IMR-90 (cell line): ENCODE data around the gene KLRF2. TPM values are rescaled to one million over a fixed set of nuclear protein-coding genes. Genes with fewer than 3 reads are reported as not detected.
A peak's percentile ranks its signal among the peaks of the same experiment; 100 is the strongest.

Source experiments
- ATAC-seq: fragments of 200-7000 bp; cut with Tn5 transposase; 2 replicates; pipeline ENCODE4 v1.9.1; 2020; ENCODE audit warnings: low read depth, mild to moderate bottlenecking, moderate library complexity
- BruUV-seq: library from RNA; stranded (reverse); fragments of 400-500 nt; replicated peaks from 2 replicates; lab custom pipeline; 2021; lab: Mats Ljungman, UMichigan
- CTCF ChIA-PET: fragments of 300-600 bp; formaldehyde crosslinking; extraction: SDS; loops from one replicate; lab custom pipeline; 2021; ENCODE audit warnings: antibody characterized with exemption; lab: Yijun Ruan, JAX
- POLR2A ChIA-PET: fragments of 300-600 bp; sonication (Branson Sonifier 250); formaldehyde crosslinking; loops from one replicate; lab custom pipeline; 2022; ENCODE audit warnings: antibody characterized with exemption; ENCODE audit not compliant: unreplicated experiment; lab: Charles Lee
- DNase-seq: peaks from one replicate; pipeline ENCODE4 v3.0.0; 2013
- H2AFZ ChIP-seq: replicated peaks from 2 replicates; pipeline ENCODE3; 2013; ENCODE audit warnings: low read length, mild to moderate bottlenecking; ENCODE audit not compliant: poor library complexity
- H2AK5ac ChIP-seq: 2 replicates; pipeline ENCODE4 v1.6.1; 2013; ENCODE audit warnings: low read depth, low read length, inconsistent platforms
- H2AK9ac ChIP-seq: replicated peaks from 2 replicates; pipeline ENCODE3; 2013; ENCODE audit warnings: mild to moderate bottlenecking, low read depth, low read length, moderate library complexity; ENCODE audit not compliant: poor library complexity
- H2BK120ac ChIP-seq: 2 replicates; pipeline ENCODE4 v1.6.1; 2013; ENCODE audit warnings: low read depth, low read length, inconsistent platforms
- H2BK15ac ChIP-seq: 3 replicates; pipeline ENCODE4 v1.6.1; 2013; ENCODE audit warnings: low read depth, low read length, inconsistent platforms
- H2BK20ac ChIP-seq: 2 replicates; pipeline ENCODE4 v1.6.1; 2013; ENCODE audit warnings: low read depth, mild to moderate bottlenecking, inconsistent platforms, low read length, moderate library complexity
- H2BK5ac ChIP-seq: 2 replicates; pipeline ENCODE4 v1.6.1; 2013; ENCODE audit warnings: mild to moderate bottlenecking, low read depth, low read length, inconsistent platforms; ENCODE audit not compliant: poor library complexity, severe bottlenecking
- H3K14ac ChIP-seq: replicated peaks from 2 replicates; pipeline ENCODE4 v1.6.1; 2013; ENCODE audit warnings: low read depth, low read length, inconsistent platforms
- H3K18ac ChIP-seq: 2 replicates; pipeline ENCODE4 v1.6.1; 2013; ENCODE audit warnings: low read depth, low read length, control low read depth
- H3K23ac ChIP-seq: 2 replicates; pipeline ENCODE4 v1.6.1; 2013; ENCODE audit warnings: low read depth, low read length, inconsistent platforms
- H3K27ac ChIP-seq: 2 replicates; pipeline ENCODE4 v1.5.1; 2013; ENCODE audit warnings: mild to moderate bottlenecking, control low read depth, low read length; ENCODE audit not compliant: insufficient read depth
- H3K27me3 ChIP-seq: 2 replicates; pipeline ENCODE4 v1.6.1; 2013; ENCODE audit warnings: low read length; ENCODE audit not compliant: control insufficient read depth, insufficient read depth
- H3K36me3 ChIP-seq: 2 replicates; pipeline ENCODE4 v1.6.1; 2013; ENCODE audit warnings: low read length, mixed read lengths; ENCODE audit not compliant: control insufficient read depth, insufficient read depth
- H3K4ac ChIP-seq: 2 replicates; pipeline ENCODE4 v1.6.1; 2013; ENCODE audit warnings: low read depth, low read length, inconsistent platforms
- H3K4me1 ChIP-seq: 2 replicates; pipeline ENCODE4 v1.6.1; 2013; ENCODE audit warnings: low read length, mixed read lengths; ENCODE audit not compliant: control insufficient read depth, insufficient read depth
- H3K4me2 ChIP-seq: 2 replicates; pipeline ENCODE4 v1.6.1; 2013; ENCODE audit warnings: low read depth, mild to moderate bottlenecking, control low read depth, low read length, moderate library complexity
- H3K4me3 ChIP-seq: 2 replicates; pipeline ENCODE4 v1.5.1; 2013; ENCODE audit warnings: low read depth, mild to moderate bottlenecking, control low read depth, low read length, moderate library complexity; ENCODE audit not compliant: insufficient read depth
- H3K56ac ChIP-seq: 2 replicates; pipeline ENCODE4 v1.6.1; 2013; ENCODE audit warnings: low read length, inconsistent platforms; ENCODE audit not compliant: insufficient read depth; ENCODE audit errors: extremely low read depth
- H3K79me1 ChIP-seq, 2 experiments: 2 replicates each; pipeline ENCODE4 v1.6.1; 2013; ENCODE audit warnings: low read length in 2 of 2, inconsistent platforms in 1 of 2, low read depth in 1 of 2
- H3K9ac ChIP-seq: 2 replicates; pipeline ENCODE4 v1.6.1; 2013; ENCODE audit warnings: low read depth, low read length, control low read depth
- H3K9me1 ChIP-seq: 2 replicates; pipeline ENCODE4 v1.6.1; 2013; ENCODE audit warnings: low read length, inconsistent platforms; ENCODE audit not compliant: insufficient read depth
- H3K9me3 ChIP-seq: 2 replicates; pipeline ENCODE4 v1.6.1; 2013; ENCODE audit warnings: low read length; ENCODE audit not compliant: control insufficient read depth, insufficient read depth
- H4K20me1 ChIP-seq: 2 replicates; pipeline ENCODE4 v1.6.1; 2013; ENCODE audit warnings: low read length, inconsistent platforms; ENCODE audit not compliant: insufficient read depth
- H4K5ac ChIP-seq: 2 replicates; pipeline ENCODE4 v1.6.1; 2013; ENCODE audit warnings: mild to moderate bottlenecking, low read depth, low read length, control low read depth
- H4K8ac ChIP-seq, 2 experiments: 2 replicates each; pipeline ENCODE4 v1.6.1; 2013; ENCODE audit warnings: low read depth in 2 of 2, low read length in 2 of 2, control low read depth in 1 of 2, inconsistent platforms in 1 of 2
- H4K91ac ChIP-seq: 2 replicates; pipeline ENCODE4 v1.6.1; 2013; ENCODE audit warnings: low read depth, low read length, inconsistent platforms; ENCODE audit not compliant: insufficient read depth
- CEBPB ChIP-seq: IDR thresholded peaks from 2 replicates; pipeline ENCODE4 v1.6.1; 2012; ENCODE audit warnings: low read depth, low read length, improper control_type of control experiment
- CTCF ChIP-seq: conservative IDR thresholded peaks from 2 replicates; pipeline ENCODE4 v1.5.1; 2012; ENCODE audit warnings: mild to moderate bottlenecking, low read depth, low read length, improper control_type of control experiment
- ELK1 ChIP-seq: fragments of 150-350 bp; IDR thresholded peaks from 2 replicates; pipeline ENCODE4 v1.6.1; 2016; ENCODE audit warnings: low read depth, mild to moderate bottlenecking, low read length, moderate library complexity, borderline replicate concordance
- FOS ChIP-seq: fragments of 150-350 bp; IDR thresholded peaks from 2 replicates; pipeline ENCODE4 v1.6.1; 2016; ENCODE audit warnings: low read depth, low read length
- MAFK ChIP-seq: IDR thresholded peaks from 2 replicates; pipeline ENCODE4 v1.6.1; 2012; ENCODE audit warnings: low read depth, low read length, improper control_type of control experiment
- MAZ ChIP-seq: IDR thresholded peaks from 2 replicates; pipeline ENCODE4 v1.6.1; 2012; ENCODE audit warnings: low read depth, mild to moderate bottlenecking, low read length, improper control_type of control experiment, moderate library complexity, borderline replicate concordance
- MXI1 ChIP-seq: IDR thresholded peaks from 2 replicates; pipeline ENCODE4 v1.6.1; 2012; ENCODE audit warnings: low read depth, mild to moderate bottlenecking, low read length, moderate library complexity, borderline replicate concordance
- NFE2L2 ChIP-seq: fragments of 150-350 bp; IDR thresholded peaks from 2 replicates; pipeline ENCODE4 v1.6.1; 2016; ENCODE audit warnings: low read depth, mild to moderate bottlenecking, low read length
- POLR2A ChIP-seq: IDR thresholded peaks from 2 replicates; pipeline ENCODE4 v1.6.1; 2012; ENCODE audit warnings: mild to moderate bottlenecking, low read depth, low read length
- RFX5 ChIP-seq: IDR thresholded peaks from 2 replicates; pipeline ENCODE4 v1.8.0; 2012; ENCODE audit warnings: low read depth, mild to moderate bottlenecking, low read length, moderate library complexity
- SMC3 ChIP-seq: fragments of 150-350 bp; IDR thresholded peaks from 2 replicates; pipeline ENCODE4 v1.6.1; 2016; ENCODE audit warnings: low read depth, mild to moderate bottlenecking, antibody characterized with exemption, low read length, moderate library complexity
- WGBS, 2 experiments: methylation state at CpG; one replicate each; pipeline versions ENCODE4 v1.1.5 to v1.1.7; 2013; ENCODE audit warnings: missing lambda C conversion rate in 2 of 2; ENCODE audit not compliant: insufficient read length in 1 of 2; ENCODE audit errors: extremely low coverage in 2 of 2; 5-methylcytosine and 5-hydroxymethylcytosine counted together
- dilution Hi-C: fragments of 300-500 bp; cut with HindIII; formaldehyde crosslinking; loops from one replicate; pipeline ENCODE4 v1.14.3; 2018; ENCODE audit warnings: low sequenced_read_pairs; ENCODE audit not compliant: unreplicated experiment
- in situ Hi-C: fragments of 300-500 bp; cut with MboI; formaldehyde crosslinking; loops from 3 replicates; pipeline ENCODE4 v1.14.3; 2019; ENCODE audit warnings: low sequenced_read_pairs, inconsistent platforms, mixed read lengths
- intact Hi-C: fragments of 100-400 bp; cut with micrococcal nuclease; formaldehyde crosslinking; loops from 2 replicates; pipeline ENCODE4 v1.10.0; 2022
- polyA plus RNA-seq, 3 experiments: library from polyadenylated mRNA; depleted of rRNA; stranded (reverse); fragments of >200 nt; gene quantifications; 2 replicates each; pipeline ENCODE4 v1.2.3, GENCODE V29; 2012; ENCODE audit warnings: low replicate concordance in 1 of 3
- total RNA-seq: library from RNA; depleted of rRNA; stranded (reverse); fragments of >200 nt; gene quantifications from 2 replicates; pipeline ENCODE4 v1.2.3, GENCODE V29; 2012

Gene KLRF2
- total and polyA plus RNA-seq, 2 of the 4 experiments (the other 2 are of a cell fraction): not detected

GRCh38 chr12:9910716-9911421 lies 29.6 kb downstream of the KLRF2 start:
- ChIA-PET CTCF (no interaction called here), POLR2A (no interaction called here)
- dilution Hi-C loops: no loop called here
- no peak overlapping the region for H2BK120ac ChIP-seq
- H2AFZ ChIP-seq: no peak overlapping the region
- no peak overlapping the region for H3K14ac ChIP-seq
- H3K56ac ChIP-seq: no peak overlapping the region
- H3K27ac ChIP-seq: peak overlapping the region; percentile 49; the same call in 1 of the 2 replicates
- in situ Hi-C loops: no loop called here
- no peak for DNase-seq
- H2BK15ac ChIP-seq: no peak overlapping the region
- intact Hi-C loops: no loop called here
- H3K4me2 ChIP-seq: no peak overlapping the region
- H4K8ac ChIP-seq: no peak overlapping the region
- ATAC-seq: no peak
- H3K27me3 ChIP-seq: no peaks in the 10 kb centered on the region
- no CpG with 5 or more reads among the region's 7 CpGs for WGBS, 2 experiments
- no peak overlapping the region for H2AK9ac ChIP-seq
- H3K4ac ChIP-seq: no peak overlapping the region
- no peaks in the 10 kb centered on the region for H3K4me1 ChIP-seq
- no peak overlapping the region for H4K91ac ChIP-seq
- BruUV-seq: no TSS peak
- H4K5ac ChIP-seq: no peak overlapping the region
- no peaks in the 10 kb centered on the region for H3K9me1 ChIP-seq
- H2BK5ac ChIP-seq: no peak overlapping the region
- H3K79me1 ChIP-seq: no peaks in the 10 kb centered on the region
- H3K36me3 ChIP-seq: no peaks in the 10 kb centered on the region
- TF ChIP-seq ELK1: no peak
- TF ChIP-seq NFE2L2: no peak
- no peak for TF ChIP-seq MXI1
- TF ChIP-seq POLR2A: no peak
- no peak for TF ChIP-seq FOS
- no peak for TF ChIP-seq MAFK
- TF ChIP-seq RFX5: no peak
- TF ChIP-seq SMC3: no peak
- TF ChIP-seq CTCF: no peak
- TF ChIP-seq MAZ: no peak
- TF ChIP-seq CEBPB: no peak
- H3K23ac ChIP-seq: no peak overlapping the region
- no peak overlapping the region for H3K4me3 ChIP-seq
- no peaks in the 10 kb centered on the region for H4K20me1 ChIP-seq
- no peak overlapping the region for H3K9ac ChIP-seq
- H3K9me3 ChIP-seq: peaks cover 13% of the 10 kb centered on the region
- H3K18ac ChIP-seq: no peak overlapping the region; the same call in 1 of the 2 replicates
- H2AK5ac ChIP-seq: no peak overlapping the region
- H2BK20ac ChIP-seq: no peak overlapping the region
